GM12865 (cell line): ENCODE results near the gene FRMD5.

Experiments
- DNase-seq: peaks from one replicate; pipeline ENCODE4 v3.0.0; 2010; ENCODE audit warnings: low read depth
- H3K4me3 ChIP-seq: 2 replicates; pipeline ENCODE4 v1.5.1; 2011; ENCODE audit warnings: mild to moderate bottlenecking, low read depth, low read length, control low read depth
- TF ChIP-seq, protein P1 (sequence below): IDR thresholded peaks from 2 replicates; pipeline ENCODE4 v1.5.1; 2011; ENCODE audit warnings: low read length, control low read depth, low read depth, inconsistent platforms; ENCODE audit not compliant: insufficient read depth; ENCODE audit errors: missing control alignments

The FRMD5 gene

GRCh38 chr15:44029003-44029402 lies 166.1 kb downstream of the FRMD5 start:
- TF ChIP-seq, protein P1, sequence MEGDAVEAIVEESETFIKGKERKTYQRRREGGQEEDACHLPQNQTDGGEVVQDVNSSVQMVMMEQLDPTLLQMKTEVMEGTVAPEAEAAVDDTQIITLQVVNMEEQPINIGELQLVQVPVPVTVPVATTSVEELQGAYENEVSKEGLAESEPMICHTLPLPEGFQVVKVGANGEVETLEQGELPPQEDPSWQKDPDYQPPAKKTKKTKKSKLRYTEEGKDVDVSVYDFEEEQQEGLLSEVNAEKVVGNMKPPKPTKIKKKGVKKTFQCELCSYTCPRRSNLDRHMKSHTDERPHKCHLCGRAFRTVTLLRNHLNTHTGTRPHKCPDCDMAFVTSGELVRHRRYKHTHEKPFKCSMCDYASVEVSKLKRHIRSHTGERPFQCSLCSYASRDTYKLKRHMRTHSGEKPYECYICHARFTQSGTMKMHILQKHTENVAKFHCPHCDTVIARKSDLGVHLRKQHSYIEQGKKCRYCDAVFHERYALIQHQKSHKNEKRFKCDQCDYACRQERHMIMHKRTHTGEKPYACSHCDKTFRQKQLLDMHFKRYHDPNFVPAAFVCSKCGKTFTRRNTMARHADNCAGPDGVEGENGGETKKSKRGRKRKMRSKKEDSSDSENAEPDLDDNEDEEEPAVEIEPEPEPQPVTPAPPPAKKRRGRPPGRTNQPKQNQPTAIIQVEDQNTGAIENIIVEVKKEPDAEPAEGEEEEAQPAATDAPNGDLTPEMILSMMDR, result no peak
- DNase-seq, result no peak
- no peak overlapping the region for H3K4me3 ChIP-seq

GRCh38 chr15:44028349-44028748 lies 166.7 kb downstream of the FRMD5 start:
- TF ChIP-seq, protein P1, result no peak
- H3K4me3 ChIP-seq, result no peak overlapping the region
- no peak for DNase-seq

GRCh38 chr15:44024155-44024554 lies 170.9 kb downstream of the FRMD5 start:
- H3K4me3 ChIP-seq, result no peak overlapping the region
- no peak for DNase-seq

GRCh38 chr15:44023176-44023575 lies 171.9 kb downstream of the FRMD5 start:
- TF ChIP-seq, protein P1, result no peak
- no peak overlapping the region for H3K4me3 ChIP-seq
- DNase-seq, result no peak

More at GRCh38 chr15:44024155-44024554, 170.9 kb downstream of the FRMD5 start:
- TF ChIP-seq, protein P1, result no peak

DNA sequence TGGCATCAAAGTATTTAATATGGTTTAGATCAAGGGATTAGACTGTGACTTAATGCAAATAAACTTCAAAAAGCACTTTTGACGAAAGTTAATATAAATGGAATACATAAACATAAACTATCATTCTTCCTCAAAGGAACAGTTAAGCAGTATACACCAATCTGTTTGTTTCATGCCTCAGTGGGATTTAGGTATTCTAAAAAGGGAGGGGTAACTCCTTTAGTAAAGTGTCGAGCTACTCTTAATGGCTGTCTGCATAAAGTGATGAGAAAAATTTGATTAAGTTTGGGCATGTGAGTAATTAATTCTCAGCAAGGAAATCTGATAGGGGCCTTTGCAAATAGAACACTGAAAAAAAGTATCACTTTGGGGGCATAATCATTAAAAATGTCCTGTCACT lies 176.9 kb downstream of the FRMD5 start:
- DNase-seq, result no peak
- TF ChIP-seq, protein P1, result no peak
- H3K4me3 ChIP-seq, result no peak overlapping the region

- TF ChIP-seq, protein P1, result no peak
- no peak for DNase-seq
- H3K4me3 ChIP-seq, result no peak overlapping the region
Observed at GRCh38 chr15:44015545-44016305, 179.3 kb downstream of the FRMD5 start.

- TF ChIP-seq, protein P1, result no peak
- no peak for DNase-seq
- no peak overlapping the region for H3K4me3 ChIP-seq
Observed at GRCh38 chr15:44011238-44011854, 183.7 kb downstream of the FRMD5 start.
